Measurements from ENCODE around the gene RPP30.
A peak's percentile ranks its signal among the peaks of the same experiment; 100 is the strongest.

RPP30 gene

DNA sequence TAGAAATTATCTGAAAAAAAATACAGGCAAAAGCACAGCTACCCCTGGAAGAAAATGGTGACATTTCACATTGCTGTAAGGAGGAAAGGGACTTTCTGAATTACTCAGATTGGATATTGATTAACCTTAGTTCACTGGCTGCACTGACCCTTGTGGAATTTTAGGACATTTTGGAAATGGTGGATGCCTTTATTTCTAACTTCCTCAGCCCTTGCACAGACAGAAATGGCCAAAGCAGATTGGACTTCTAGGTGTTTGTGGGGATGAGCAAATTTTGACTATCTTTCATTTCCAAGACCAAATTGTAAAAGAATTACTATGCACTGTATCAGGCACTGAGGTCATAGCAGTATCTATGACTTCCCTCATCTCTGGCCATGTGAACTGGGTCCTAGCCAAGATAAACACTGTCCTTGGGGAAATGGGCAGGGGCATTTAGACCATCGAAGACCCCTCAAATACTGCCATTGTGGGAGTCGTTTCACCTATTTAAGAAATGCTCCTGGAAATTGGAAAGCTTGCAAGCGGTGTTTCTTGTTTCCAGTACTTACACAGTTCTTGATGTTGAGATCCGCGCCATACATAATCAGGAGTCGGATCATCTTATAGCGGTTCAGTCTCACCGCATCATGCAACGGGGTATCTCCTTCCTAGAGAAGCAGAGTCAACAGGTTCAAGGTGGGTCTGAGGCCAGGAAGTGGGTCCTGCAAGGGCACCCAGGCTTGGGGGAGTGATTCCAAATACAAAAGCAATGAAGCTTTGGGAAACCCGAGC, 43.4 kb downstream of the RPP30 start:
- no peak overlapping the region for H3K27ac ChIP-seq
- no peak for DNase-seq (ENCODE audit: low read depth, low spot score)

DNA sequence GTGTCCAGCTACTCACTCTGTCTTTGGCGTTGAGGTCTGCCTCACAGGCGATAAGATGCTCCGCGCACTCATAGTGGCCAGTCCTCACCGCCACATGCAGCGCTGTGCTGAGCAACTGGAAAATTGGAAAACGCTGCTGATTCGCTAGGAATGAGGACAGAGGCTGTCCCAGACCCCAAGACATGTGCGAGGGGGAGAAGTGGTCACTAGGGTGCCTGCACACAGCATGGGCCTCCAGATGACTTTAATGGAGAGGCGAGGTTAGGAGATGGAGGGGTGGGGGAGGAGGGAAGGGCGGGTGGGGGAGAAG, 43.9 kb downstream of the RPP30 start:
- DNase-seq (ENCODE audit: low read depth, low spot score): no peak
- H3K27ac ChIP-seq: no peak overlapping the region

DNA sequence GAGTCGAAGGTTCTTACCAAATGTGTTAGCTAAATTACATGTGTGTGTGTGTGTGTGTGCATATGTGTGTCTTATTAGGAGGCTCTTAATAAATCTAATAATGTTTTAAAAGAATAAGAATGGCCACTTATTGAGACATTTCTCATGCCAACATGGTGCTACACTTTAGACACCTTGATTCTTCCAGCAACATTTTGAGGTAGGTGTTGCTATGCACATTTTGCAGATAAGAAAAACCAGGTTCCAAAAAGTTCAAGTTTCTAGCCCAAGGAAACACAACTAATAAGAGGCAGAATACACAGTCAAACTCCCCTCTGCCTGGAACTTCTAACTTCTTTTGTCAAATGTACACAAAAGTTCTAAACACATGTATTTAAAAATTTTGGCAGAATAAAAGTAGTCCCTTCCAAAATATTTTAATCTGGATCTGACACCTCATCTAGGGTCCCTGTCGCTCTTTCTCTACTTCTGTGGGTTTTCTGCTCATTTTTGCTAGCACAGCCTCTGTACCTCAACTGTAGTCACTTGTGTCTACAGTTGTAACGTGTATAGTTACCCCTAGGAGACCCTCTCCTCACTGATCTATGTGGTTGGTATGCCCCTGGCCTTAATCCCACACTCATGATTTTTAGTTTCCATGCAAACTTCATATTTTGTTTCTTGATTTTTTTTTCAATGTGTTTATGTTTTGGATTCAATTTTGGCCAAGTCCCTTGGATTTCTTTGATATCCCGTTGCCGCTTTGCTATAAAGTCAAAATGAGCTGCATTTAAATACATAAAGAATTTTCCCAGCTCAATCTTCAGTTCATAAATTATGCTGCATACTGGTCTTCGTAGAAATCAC, 44.8 kb downstream of the RPP30 start:
- H3K27ac ChIP-seq: no peak overlapping the region
- DNase-seq (ENCODE audit: low read depth, low spot score): no peak

DNA sequence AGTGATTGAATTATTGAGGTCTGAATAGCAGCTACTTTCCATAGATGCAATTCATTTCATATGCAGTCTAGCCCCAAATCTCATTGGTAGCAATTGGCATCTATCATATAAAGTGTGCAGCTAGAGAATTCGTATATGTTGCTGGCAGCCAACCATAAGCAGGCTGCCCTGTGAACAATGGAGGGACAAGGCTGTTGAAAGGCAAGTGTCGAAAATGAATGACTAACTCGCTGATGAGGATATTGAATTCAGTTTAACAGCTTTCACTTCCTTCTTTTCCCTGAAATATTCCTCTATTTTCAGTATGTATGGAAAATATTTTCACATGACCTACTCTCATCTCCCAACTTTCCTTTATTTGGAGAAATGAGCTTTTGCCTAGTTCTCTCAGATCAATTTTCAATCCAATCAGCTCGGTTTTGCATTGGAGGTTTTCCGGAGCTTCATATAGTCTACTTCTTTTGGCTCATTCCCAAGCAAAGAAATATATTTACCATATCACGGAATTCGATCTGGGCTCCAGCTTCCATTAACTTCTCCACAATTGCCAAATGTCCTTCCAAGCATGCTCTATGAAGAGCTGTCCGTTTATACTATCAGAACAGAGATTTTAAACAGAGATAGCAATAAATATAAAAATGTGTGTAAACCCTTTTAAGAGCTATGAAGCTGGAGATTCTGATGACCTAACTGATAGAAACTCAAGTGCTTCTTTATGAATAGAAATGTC, 45.6 kb downstream of the RPP30 start:
- H3K27ac ChIP-seq: no peak overlapping the region
- no peak for DNase-seq (ENCODE audit: low read depth, low spot score)

DNA sequence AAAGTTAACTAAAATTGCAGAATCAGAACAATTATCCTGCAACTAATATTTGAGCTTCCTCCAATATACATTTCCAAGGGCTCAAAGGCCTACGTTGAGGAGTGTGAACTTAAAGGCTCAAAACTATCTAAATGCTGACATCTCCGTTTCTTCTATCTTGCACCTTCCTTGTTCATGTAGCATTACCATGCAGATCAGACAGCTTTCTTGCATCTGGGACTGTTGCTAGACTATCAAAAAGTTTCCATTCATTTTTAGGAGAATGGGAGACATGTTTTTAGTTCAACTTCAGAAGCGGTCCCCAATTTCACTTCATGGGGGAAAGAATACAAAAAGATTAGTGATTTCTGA, 46.2 kb downstream of the RPP30 start:
- no peak overlapping the region for H3K27ac ChIP-seq
- no peak for DNase-seq (ENCODE audit: low read depth, low spot score)

DNA sequence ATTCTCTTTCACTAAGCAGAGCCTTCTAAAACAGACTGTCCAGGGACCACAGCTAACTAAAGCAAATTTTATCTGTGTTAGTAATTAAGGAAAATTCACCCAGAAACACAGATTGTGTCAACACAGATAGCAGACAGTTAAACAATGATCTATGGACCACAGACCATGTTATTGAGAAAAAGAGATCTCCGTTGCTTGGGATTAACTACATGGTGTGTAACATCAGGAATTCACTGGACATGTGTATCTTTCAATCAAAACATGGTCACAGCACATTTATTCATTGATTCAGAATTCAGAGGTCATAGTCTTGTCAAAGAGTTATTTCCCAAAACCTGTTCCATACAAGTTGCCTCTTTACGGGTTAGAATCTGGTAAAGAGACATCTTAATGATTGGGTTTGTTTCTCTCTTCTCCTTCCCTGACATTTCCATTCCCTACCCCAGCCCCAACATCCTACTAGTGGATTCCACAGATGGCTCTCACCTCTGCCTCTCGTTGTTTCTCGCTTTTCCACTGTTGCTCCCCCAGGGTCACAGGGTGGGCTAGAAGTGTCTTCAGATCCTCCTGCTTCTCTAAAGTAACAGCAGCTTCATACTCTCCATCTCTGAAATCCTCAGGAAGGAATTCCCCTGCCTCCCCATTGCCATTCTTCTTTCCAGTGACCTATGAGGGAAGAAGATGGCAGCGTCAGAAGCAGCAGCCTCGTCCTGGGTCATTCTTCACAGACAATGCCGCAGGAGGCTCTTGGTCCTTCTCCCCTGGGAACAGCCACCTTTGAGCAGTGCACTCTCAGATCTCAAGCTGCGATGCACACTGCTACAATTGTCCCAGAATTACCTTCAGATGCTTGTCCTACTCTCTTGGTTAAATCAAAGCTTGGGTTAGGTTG, 48.2 kb downstream of the RPP30 start:
- no peak for DNase-seq (ENCODE audit: low read depth, low spot score)
- no peak overlapping the region for H3K27ac ChIP-seq

DNA sequence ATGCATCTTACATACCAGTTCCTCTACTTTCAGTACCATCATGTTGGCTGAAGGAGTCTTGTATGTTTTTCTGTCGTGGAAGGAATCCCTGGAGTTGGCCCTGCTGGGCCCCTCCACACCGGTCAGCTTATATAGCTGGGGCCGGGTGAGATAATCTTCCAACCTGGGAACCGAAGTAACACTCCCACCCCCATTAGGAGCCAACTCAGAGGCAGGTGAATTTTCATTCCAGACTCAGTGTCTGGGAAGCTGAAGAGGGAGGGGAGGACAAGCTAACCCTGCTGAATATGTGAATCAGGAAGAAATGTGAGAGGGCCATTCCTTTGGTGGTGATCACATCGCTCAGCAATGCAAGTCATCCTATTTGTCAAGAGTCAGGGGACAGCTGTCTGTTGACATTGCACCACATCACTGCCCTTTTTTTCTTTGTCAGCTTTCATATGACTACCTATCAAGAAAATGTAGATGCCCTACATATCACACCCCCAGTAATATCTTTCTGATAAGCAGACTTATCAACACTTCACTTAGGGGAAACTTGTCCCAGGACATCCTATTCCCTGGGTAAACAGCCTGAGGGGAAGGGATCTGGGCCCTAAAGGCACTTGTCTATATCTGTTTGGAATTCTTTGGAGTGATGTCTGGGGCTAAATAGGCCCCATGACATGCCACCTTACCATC, 49.4 kb downstream of the RPP30 start, which contains the start of gene ANKRD1:
Gene ANKRD1, minus strand, starts transcription at position 102 of the 681 bp plus-strand sequence. Its CDS starts 60 bp downstream, at position 42.
- DNase-seq (ENCODE audit: low read depth, low spot score): peak; percentile 61
- H3K27ac ChIP-seq: peak within 1 kb of the TSS; percentile 22

DNA sequence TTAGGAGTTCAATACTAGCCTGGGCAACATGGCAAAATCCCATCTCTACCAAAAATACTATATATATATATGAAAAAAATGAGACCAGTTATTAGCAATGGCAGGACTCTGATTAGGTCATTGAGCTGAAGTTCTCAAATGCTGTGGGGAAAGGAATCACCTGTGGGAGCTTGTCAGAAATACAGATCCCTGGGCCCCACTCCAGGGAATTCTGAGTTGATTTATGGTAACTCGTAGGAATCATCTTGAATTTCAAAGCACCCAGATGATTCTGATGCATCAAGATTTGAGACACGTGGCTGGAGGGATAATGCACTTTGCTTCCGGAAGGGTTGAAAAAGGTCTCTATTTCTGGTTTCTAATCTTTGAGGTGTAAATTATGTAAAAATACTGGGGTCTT, 50.1 kb downstream of the RPP30 start:
- no peak overlapping the region for H3K27ac ChIP-seq

DNA sequence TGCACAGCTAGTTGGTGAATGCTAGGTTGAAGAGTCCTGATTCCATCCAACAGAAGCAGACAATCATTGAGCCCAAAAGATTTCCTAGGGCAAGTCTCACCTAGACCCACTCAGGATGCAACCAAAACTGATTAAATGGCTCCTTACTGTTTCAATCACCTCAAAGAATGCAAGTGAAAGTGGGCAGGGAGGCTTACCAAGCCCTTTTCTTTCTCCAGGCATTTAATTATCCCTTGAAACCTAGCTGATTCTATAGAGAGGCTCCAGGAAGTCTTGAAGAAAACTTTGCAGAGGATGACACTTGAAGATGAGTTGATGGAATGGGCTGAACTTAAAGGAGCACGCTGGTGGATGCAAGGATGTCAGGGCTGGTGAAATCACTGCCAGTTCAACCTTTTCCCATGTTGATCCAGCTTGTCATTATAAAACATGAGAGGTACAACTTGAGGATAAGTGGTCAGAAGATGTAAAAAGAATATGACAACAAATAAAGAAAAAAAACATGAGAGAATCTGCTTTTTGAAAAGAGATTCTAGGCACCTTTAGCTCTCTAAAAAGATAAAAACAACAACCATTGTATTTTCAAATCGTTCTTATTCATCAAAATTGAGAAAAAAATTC, 51.4 kb downstream of the RPP30 start:
- DNase-seq (ENCODE audit: low read depth, low spot score): no peak
- no peak overlapping the region for H3K27ac ChIP-seq

More for the DNA sequence above, 50.1 kb downstream of the RPP30 start:
- no peak for DNase-seq (ENCODE audit: low read depth, low spot score)

DNA sequence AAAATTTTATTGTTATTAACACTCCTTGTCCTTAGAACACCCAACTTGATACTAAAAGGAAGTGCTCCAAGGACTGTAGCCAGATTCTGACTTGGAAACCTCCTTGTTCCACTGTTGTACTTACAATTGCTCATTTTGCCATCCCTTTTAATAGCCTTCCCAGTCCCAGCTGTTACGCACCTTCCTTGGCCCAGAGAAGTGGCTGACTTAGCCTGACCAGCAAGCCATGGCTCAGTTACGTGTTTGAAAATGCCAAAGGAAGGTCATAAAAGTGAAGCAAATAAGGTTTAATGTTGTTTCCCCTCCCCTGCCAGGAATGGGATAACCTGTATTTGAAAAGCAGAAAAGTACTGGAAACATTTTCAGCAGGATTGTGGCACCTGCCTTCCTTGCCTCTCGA, 52.8 kb downstream of the RPP30 start:
- no peak overlapping the region for H3K27ac ChIP-seq
- DNase-seq (ENCODE audit: low read depth, low spot score): no peak

DNA sequence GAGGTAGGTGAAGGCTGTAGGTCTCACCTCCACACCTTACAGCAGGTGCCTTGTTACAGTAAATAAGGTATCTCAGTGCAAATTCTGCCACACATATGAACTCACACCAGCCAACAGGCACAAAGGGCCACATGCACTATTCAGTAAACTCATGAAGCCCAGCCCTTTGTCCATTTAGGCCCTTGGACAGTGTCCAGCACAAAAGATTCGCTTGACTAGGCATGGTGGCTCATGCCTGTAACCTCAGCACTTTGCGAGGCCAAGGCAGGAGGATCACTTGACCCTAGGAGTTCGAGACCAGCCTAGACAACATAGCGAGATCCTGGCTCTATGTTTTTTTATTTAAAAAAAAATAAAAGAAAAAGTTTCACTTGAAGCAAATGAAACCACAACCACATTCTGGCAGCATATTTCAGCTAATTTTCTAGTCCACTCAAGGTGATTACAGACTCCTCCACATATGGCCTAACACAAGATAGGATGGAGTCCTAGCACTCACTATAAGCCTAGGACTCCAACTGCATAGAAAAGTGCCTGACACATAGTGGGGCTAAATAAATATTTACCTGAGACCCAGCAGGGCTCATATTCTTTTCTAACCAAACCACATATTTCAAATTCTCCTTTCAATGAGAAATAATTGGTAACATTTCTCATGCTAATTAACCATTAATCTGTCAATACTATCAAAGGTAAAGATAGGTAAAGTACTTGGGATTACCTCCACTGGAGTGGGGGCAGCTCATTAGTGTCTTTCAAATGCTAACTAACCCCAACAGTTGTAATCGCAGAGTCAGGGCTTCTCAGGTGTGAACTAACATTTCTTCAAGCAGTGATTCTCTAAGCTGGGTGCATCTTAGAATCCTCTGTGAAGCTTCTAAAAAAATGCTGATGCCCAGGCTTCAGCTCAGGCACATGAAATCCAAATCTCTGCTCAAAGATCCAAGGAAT, 53.6 kb downstream of the RPP30 start:
- no peak for DNase-seq (ENCODE audit: low read depth, low spot score)
- no peak overlapping the region for H3K27ac ChIP-seq

DNA sequence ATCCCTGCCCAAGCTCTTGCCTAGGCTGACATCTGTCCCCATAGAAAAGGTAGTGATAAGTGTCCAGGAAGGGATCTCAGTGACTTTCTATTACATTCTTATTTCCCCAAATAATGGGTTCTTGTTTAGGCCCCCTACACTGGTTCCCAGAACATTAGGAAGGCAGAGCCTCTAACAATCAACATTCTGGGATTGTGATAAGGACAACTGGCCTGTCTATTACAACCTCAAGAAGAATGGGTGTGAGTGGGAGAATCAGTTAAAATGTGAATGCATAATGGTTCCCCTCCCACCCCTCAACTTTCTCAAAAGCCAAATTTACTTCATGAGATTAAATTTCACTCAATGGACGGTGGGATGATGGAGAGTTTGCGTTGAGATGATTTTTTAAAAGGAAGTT, 55.5 kb downstream of the RPP30 start:
- H3K27ac ChIP-seq: no peak overlapping the region
- no peak for DNase-seq (ENCODE audit: low read depth, low spot score)

DNA sequence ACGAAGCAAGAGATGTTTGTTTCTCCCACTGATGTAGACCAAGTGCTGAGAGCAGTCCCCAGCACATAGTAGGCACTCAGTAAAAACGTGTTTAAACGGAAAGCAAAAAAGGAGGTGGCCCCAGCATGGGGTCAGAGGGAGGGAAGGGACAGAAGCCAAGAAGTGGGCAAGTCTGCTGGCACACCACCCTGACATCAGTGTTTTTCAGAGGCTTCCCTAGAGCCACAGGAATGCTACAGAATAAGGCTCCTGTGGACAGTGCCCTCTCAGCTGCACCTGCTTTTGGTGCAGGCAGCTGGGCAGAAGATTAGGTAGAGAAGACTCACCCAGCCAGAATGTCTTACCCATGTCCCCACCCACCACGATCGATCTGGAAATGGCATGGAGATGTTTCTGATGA, 57.4 kb downstream of the RPP30 start:
- H3K27ac ChIP-seq: no peak overlapping the region
- DNase-seq (ENCODE audit: low read depth, low spot score): no peak

DNA sequence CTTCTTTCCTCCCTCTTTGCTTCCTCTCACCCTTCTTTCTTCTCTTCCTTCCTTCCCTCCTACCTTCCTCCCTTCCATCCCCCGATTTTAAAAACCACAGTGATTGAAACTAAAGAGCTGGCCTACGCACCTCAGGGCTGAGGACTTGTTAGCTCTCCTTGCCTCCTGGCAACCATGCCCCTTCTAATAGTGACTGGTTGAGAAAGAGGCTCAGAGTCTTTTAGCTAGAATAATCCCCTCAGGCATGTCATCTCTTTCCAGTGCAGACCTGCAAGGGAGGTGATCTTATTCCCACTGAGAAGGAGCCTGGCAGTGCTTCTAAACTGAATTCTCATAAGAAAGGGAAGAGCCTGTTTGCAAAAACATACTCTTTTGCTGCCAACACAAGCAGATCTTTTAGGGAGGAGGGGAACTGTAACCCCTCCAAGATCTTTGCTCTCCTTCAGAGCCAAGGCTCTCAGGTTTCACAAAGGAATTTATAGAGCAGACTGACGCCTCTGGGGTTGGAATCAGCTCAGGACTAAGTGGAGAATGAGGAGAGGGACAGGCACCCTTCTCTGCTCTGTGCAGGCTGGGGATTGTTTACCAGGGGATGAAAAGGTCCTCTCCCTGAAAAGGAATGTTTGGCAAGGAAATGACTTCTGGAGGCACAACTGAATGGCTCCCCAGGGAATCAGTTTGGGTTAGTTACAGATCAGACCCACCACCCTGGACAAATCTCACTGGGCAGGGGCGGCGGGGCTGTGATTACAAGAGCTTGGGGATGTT, 58.5 kb downstream of the RPP30 start:
- DNase-seq (ENCODE audit: low read depth, low spot score): no peak
- no peak overlapping the region for H3K27ac ChIP-seq

DNA sequence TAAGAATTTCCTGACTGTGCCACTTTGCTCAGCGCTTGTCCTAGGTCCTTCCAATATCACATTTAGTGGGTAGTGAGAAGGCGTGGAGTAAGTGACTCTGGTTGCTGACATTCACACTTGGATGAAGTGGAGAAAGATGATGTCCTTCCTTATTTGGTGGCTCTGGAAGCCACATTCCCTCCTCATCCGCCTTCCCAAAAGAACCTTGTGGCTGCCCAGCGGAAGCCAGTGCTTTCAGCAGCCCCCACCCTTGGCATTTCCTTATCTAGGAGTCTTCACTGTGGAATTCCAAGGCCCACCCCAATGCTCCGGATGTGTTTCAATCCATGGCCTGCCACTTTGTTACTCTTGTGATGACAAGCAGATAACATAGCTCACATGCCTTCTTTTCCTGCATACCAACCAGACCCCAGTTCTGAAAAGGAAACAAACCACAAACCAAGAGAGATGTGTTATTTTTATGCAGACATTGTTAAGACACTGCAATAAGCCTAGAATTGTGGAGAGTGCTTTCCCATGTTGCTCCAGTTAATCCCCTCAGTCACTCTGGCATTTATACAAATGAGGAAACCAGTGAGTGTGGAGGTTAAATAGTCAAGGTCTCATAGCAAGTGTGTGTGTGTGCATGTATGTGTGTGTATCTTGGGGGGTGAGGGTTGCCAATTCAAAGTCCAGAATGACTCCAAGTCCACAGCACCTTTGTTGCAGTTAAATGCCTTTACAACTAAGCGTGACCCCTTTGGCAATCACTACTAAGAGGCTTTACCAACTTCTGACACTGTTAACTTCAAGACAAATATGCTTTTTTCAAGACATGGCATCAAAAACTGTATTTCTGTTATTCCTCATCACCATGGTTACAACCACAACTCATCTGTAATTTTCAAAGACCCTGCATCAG, 59.4 kb downstream of the RPP30 start:
- no peak for DNase-seq (ENCODE audit: low read depth, low spot score)

DNA sequence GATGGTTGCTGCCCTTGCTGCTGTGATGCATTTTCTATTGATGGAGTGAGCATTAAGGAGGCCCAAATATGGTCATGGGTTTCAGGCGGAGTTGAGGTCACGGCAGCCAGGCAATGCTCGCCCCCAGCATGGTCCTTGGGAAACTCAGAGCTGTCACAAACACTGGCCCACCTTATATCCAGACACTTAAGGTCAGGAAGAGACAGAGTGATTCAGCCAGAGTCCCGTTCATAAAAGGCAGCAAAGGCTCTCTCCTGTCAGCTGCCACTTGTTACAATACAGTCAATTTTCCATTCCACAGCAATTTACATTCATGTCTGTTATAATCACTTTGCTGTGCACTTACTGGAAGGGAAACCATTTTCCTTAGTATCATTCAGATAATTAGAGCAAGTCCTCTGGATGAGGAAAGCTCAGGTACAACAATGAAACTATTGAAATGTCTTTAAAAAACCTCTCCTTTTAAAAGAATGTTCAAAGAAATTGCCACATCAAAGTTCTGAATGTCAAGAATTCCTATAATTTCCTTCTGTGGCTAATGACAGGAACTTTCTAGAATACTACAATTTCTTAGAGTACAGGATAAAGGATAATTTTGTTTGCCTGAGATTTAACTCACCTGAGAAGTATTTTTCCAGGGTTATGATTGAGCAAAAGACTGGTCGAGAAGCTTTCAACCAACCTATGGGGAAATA, 64.0 kb downstream of the RPP30 start:
- H3K27ac ChIP-seq: no peak overlapping the region
- no peak for DNase-seq (ENCODE audit: low read depth, low spot score)

More for the DNA sequence above, 59.4 kb downstream of the RPP30 start:
- H3K27ac ChIP-seq: no peak overlapping the region
